K562 (cell line): Measurements from ENCODE around the gene ZNF775. TPM values are rescaled to one million over a fixed set of nuclear protein-coding genes. Genes with fewer than 3 reads are reported as not detected.

Experiments
- ATAC-seq: fragments of 200-7000 bp; cut with Tn5 transposase; 3 replicates; pipeline ENCODE4 v1.9.1; 2020; ENCODE audit warnings: moderate library complexity
- BruUV-seq: library from RNA; stranded (reverse); fragments of 400-500 nt; replicated peaks from 2 replicates; lab custom pipeline; 2021; lab: Mats Ljungman, UMichigan
- CTCF ChIA-PET: fragments of 300-600 bp; formaldehyde crosslinking; extraction: SDS; loops from one replicate; lab custom pipeline; 2021; ENCODE audit warnings: low intra/inter-chr PET ratio; lab: Yijun Ruan, JAX
- POLR2A ChIA-PET: fragments of 300-600, 350-650 bp; sonication (Branson Sonifier 250); formaldehyde crosslinking; extraction: SDS; loops from one replicate; lab custom pipeline; 2021; ENCODE audit warnings: antibody characterized with exemption, inconsistent platforms; lab: Yijun Ruan, JAX
- DNase-seq, 4 experiments: peaks; one replicate each; pipeline versions ENCODE4 v3.0.0 to v3.0.0-alpha.2; 2011 to 2018; ENCODE audit warnings: low spot score in 3 of 4, mixed read lengths in 3 of 4; ENCODE audit errors: extremely low read depth in 1 of 4
- FAIRE-seq: peaks from 2 replicates; lab custom pipeline; 2011; peaks lifted over from hg19 to GRCh38; lab: Jason Lieb, UNC
- H2AFZ ChIP-seq: 2 replicates; pipeline ENCODE4 v1.6.0; 2011; ENCODE audit warnings: low read depth, low read length, control low read depth, inconsistent platforms
- H3K27ac ChIP-seq: fragments of 200-600 bp; 3 replicates; pipeline ENCODE4 v1.8.0; 2011; ENCODE audit warnings: low read depth, mild to moderate bottlenecking, control low read depth, inconsistent platforms, low read length, moderate library complexity, mixed read lengths; ENCODE audit errors: extremely low read depth
- H3K27me3 ChIP-seq, 2 experiments: fragments of 300-600 bp in 1 of 2; 2 replicates in 1 of 2; 3 replicates in 1 of 2; pipeline versions ENCODE4 v1.6.0 to v1.8.0; 2011; ENCODE audit warnings: inconsistent platforms in 2 of 2, low read length in 2 of 2, mild to moderate bottlenecking in 1 of 2, mixed read lengths in 1 of 2, moderate library complexity in 1 of 2; ENCODE audit not compliant: control insufficient read depth in 2 of 2, insufficient read depth in 2 of 2
- H3K36me3 ChIP-seq: fragments of 300-600 bp; 3 replicates; pipeline ENCODE4 v1.8.0; 2011; ENCODE audit warnings: mild to moderate bottlenecking, low read length, inconsistent platforms; ENCODE audit not compliant: control insufficient read depth, insufficient read depth
- H3K4me1 ChIP-seq, 2 experiments: fragments of 200-600 bp in 1 of 2; replicated peaks in 1 of 2; 2 replicates in 1 of 2; 3 replicates in 1 of 2; pipeline versions ENCODE4 v1.5.1 to v1.8.0; 2011; ENCODE audit warnings: inconsistent platforms in 2 of 2, low read length in 2 of 2, mild to moderate bottlenecking in 1 of 2, mixed read lengths in 1 of 2, moderate library complexity in 1 of 2; ENCODE audit not compliant: control insufficient read depth in 2 of 2, insufficient read depth in 2 of 2
- H3K4me2 ChIP-seq: 2 replicates; pipeline ENCODE4 v1.6.1; 2011; ENCODE audit warnings: low read length, control low read depth, inconsistent platforms, mixed read lengths; ENCODE audit not compliant: insufficient read depth
- H3K4me3 ChIP-seq: fragments of 200-600 bp; sonication (generic), shearing (Covaris generic); 2 replicates; pipeline ENCODE4 v1.5.1; 2016; ENCODE audit warnings: control low read depth, inconsistent platforms
- H3K79me2 ChIP-seq: fragments of 200-600 bp; 3 replicates; pipeline ENCODE4 v1.8.0; 2011; ENCODE audit warnings: low read length, inconsistent platforms; ENCODE audit not compliant: control insufficient read depth, insufficient read depth
- H3K9ac ChIP-seq, 2 experiments: 2 replicates each; pipeline versions ENCODE4 v1.6.0 to v1.6.1; 2011; ENCODE audit warnings: low read depth in 2 of 2, low read length in 2 of 2, control low read depth in 1 of 2, inconsistent platforms in 1 of 2, mild to moderate bottlenecking in 1 of 2, mixed read lengths in 1 of 2; ENCODE audit not compliant: insufficient read depth in 1 of 2
- H3K9me1 ChIP-seq: one replicate; pipeline ENCODE4 v1.6.0; 2011; ENCODE audit warnings: inconsistent platforms, mild to moderate bottlenecking, low read length, moderate library complexity; ENCODE audit not compliant: control insufficient read depth, insufficient read depth
- H3K9me3 ChIP-seq: replicated peaks from 2 replicates; pipeline ENCODE4 v1.5.1; 2011; ENCODE audit warnings: low read depth, low read length, inconsistent platforms; ENCODE audit not compliant: control insufficient read depth, insufficient read depth
- H4K20me1 ChIP-seq: replicated peaks from 2 replicates; pipeline ENCODE4 v1.6.1; 2011; ENCODE audit warnings: low read length, inconsistent platforms, mixed read lengths; ENCODE audit not compliant: control insufficient read depth, insufficient read depth
- KLF1 ChIP-seq: fragments of 450-650 bp; IDR thresholded peaks from 2 replicates; pipeline ENCODE4 v1.6.1; 2016; ENCODE audit warnings: missing genetic modification characterization, missing compliant biosample characterization
- MGA ChIP-seq: fragments of 450-650 bp; IDR thresholded peaks from 2 replicates; pipeline ENCODE4 v1.6.1; 2016; ENCODE audit warnings: mild to moderate bottlenecking, moderate library complexity
- SAFB ChIP-seq: fragments of 200-400 bp; formaldehyde crosslinking; IDR thresholded peaks from 2 replicates; pipeline ENCODE4 v1.6.1; 2017; ENCODE audit warnings: low read depth, low read length, borderline replicate concordance
- SUPT5H ChIP-seq: fragments of 450-650 bp; IDR thresholded peaks from 2 replicates; pipeline ENCODE4 v1.6.1; 2016
- ZFP91 ChIP-seq: sonication (generic); formaldehyde crosslinking; IDR thresholded peaks from 2 replicates; pipeline ENCODE4 v1.8.0; 2022; ENCODE audit warnings: mild to moderate bottlenecking, missing genetic modification reagents
- WGBS: fragments of 100-300 bp; shearing (Covaris generic); methylation state at CpG from one replicate; pipeline ENCODE4 v1.1.6; 2016; ENCODE audit warnings: low coverage, mixed read lengths; ENCODE audit not compliant: insufficient coverage; ENCODE audit errors: missing lambda C conversion rate; 5-methylcytosine and 5-hydroxymethylcytosine counted together
- in situ Hi-C: fragments of 300-500 bp; cut with MboI; formaldehyde crosslinking; loops from 4 replicates; pipeline ENCODE4 v1.15.0; 2018; ENCODE audit warnings: inconsistent platforms, mixed read lengths
- intact Hi-C: fragments of 100-400 bp; cut with micrococcal nuclease; formaldehyde crosslinking; loops from 2 replicates; pipeline ENCODE4 v1.14.2; 2022
- polyA plus RNA-seq, 8 experiments: library from polyadenylated mRNA; depleted of rRNA in 4 of 8; stranded (reverse) in 5 of 8; unstranded in 3 of 8; fragments of >200 nt; fragmentation: Nextera tagmentation in 2 of 8; fragmentation: Illumina TruSeq in 1 of 8; extraction: Ambion mirVana in 2 of 8; extraction: Trizol in 1 of 8; gene quantifications; 2 replicates each; pipeline versions ENCODE4 v1.2.1 to v1.2.3, GENCODE V29; 2011 to 2014; ENCODE audit warnings: inconsistent platforms in 1 of 8, missing spikeins in 1 of 8
- total RNA-seq, 7 experiments: library from RNA; depleted of rRNA in 6 of 7; stranded (reverse); fragments of >200 nt in 6 of 7; fragmentation: Illumina TruSeq in 2 of 7; extraction: Trizol in 2 of 7; gene quantifications; 2 replicates each; pipeline versions ENCODE4 v1.2.1 to v1.2.3, GENCODE V29; 2011 to 2021; ENCODE audit warnings: low replicate concordance in 1 of 7

ZNF775 gene
- total and polyA plus RNA-seq, 9 of the 15 experiments (the other 6 are each of a cell fraction or from before 2014, with no cell fraction given) = 0.04 to 18.7 (median 4.9) TPM

GRCh38 chr7:150404172-150404804 lies 25.2 kb downstream of the ZNF775 start:
- peak; percentile 42 for FAIRE-seq
- no peaks in the 10 kb centered on the region for H3K27me3 ChIP-seq
- ChIA-PET CTCF (interaction anchor here (0.7 kb wide), 1 partner anchor 764 kb away, joined by 3 read pairs; no protein-coding TSS in a partner anchor), POLR2A (interaction anchor here (0.7 to 1.7 kb wide), 10 partner anchors 9 to 43 kb away, joined by 3 to 10 read pairs (median 4); partner anchors contain the start of gene REPIN1)
- peaks cover 62 to 84% of the 10 kb centered on the region in 2 experiments for H3K4me1 ChIP-seq
- DNase-seq = peak in 1 of 4 experiments; percentile 72
- H3K4me3 ChIP-seq = peak overlapping the region; percentile 65
- intact Hi-C loops = loop anchor here (2.0 kb wide), 1 partner anchor 25 kb away; the partner anchor contains the start of gene ZNF775
- H4K20me1 ChIP-seq = no peaks in the 10 kb centered on the region
- peak overlapping the region; percentile 93 for H2AFZ ChIP-seq
- TSS peak; percentile 92 for BruUV-seq
- no peaks in the 10 kb centered on the region for H3K9me3 ChIP-seq
- peaks cover 23% of the 10 kb centered on the region; the same call in 2 of the 3 replicates for H3K79me2 ChIP-seq
- peaks cover 10% of the 10 kb centered on the region for H3K9me1 ChIP-seq
- in situ Hi-C loops = no loop called here
- ATAC-seq = peak; percentile 27; the same call in 2 of the 3 replicates
- peaks cover 9% of the 10 kb centered on the region; the same call in 2 of the 3 replicates for H3K36me3 ChIP-seq
- peak overlapping the region; percentile 95 for H3K27ac ChIP-seq
- WGBS = 17% methylated on average over 16 of the region's 16 CpGs
- H3K9ac ChIP-seq = peak overlapping the region; percentile 91 to 94
- peak overlapping the region; percentile 82 for H3K4me2 ChIP-seq
- TF ChIP-seq ZFP91 (CRISPR knock-in tag) = no peak
- TF ChIP-seq MGA = peak; percentile 83
- no peak for TF ChIP-seq KLF1
- TF ChIP-seq SUPT5H = no peak
- TF ChIP-seq SAFB = no peak
